SHP77 (cell line): ENCODE results near the gene RAB40C.

Source experiments
- DNase-seq, 2 experiments: peaks; one replicate each; lab custom pipeline; 2025; lab: John Stamatoyannopoulos, UW

RAB40C gene

DNA sequence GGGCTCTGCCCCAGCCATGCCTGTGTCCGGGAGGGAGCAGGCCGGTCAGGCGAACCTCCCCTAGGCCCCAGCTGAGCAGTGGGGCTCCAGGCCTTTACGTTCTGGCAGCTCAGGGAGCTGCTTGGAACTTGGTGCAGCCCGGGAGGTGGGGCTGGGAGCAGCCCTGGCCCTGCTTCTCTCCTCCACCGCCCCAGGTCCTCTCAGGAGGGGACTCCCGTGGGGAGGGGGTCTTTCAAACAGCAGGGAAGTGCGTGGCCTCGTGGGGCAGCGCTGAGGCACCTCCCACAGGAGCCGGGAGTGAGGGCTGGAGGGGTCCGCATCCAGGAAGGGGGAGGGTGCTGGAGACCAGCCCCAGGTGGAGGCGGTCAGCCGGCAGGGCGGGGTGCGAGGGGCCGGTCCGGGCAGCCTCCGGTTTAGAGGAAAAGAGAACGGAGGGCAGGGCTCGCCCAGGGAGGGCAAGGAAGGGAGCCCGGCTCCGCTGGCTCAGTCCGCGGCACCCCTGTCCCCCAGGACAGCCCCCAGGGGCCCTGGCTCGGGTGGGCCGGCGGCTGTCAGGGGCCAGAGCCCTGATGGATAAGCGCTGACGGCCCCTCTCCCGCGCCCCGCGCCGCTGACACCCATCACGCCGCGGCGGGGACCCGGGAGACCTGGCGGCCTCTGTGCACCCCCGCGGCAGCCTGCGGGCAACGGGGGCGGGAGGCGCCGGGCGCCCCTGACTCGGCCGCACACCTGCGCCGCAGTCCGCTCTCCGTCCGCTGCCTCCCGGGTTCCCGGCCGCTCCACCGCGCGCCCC lies 30.3 kb upstream of the RAB40C start:
- DNase-seq: no peak

DNA sequence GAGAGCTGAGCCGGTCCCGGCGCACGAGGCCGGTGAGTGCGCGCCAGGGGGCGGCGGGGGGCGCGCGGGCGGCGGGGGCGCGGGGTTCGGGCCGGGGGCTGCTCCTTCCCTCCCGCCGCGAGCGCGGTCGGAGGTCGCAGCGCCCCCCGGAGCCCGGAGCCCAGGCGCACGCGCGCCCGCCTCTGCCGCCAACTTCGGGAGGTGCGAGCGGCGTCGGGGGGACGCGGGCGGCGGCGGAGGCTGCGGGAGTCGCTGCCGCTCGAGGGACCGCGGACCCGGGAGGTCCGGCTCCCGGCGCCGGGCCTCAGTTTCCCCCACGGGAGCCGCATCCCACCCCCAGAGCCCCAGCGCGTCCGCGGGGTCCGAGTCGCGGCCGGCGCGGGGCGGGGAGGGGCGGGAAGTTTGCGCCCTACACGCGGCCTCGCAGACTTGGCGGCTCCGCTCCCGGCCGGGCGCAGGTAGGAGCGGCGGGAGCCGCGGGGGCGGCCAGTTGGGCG lies 29.6 kb upstream of the RAB40C start, which contains the start of gene PRR35:
Gene PRR35, plus strand, starts transcription at position 191 of the 497 bp plus-strand sequence. CDS start 2,901 bp downstream, outside the sequence.
- no peak for DNase-seq

DNA sequence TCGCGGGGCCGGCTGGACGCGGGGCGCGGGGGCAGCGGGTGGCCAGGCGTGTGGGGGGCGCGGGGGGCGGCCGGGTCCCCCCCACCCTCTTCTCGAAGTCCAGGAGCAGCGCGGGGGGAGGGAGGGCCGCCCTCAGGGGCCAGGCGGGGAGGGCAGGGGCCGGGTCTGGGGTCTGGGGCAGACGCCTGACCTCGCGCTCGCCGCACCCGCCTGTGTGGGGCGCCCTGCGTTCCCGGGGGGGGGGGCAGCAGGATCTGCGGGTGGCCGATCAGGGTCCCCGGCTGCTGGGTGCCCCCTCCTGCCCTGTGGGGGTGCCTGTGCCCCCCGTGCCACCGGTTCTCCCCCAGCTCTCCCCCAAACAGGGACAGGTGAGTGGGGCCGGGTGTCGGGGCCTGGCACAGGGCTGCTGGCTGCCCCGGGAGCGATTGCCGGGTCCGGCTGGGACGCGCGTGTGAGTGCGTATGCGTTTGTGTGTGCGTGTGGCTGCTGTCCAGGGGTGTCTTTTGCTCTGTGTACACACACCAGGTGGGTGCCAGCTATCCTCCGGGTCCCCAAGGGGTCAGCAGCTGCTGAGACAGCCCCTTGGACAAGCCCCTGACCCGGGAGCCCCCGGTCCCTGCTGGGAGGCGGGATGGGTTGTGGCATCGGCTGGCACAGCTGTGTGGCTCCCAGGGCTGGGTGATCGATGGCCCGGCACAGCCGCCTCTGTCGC lies 29.0 kb upstream of the RAB40C start:
- DNase-seq: no peak

DNA sequence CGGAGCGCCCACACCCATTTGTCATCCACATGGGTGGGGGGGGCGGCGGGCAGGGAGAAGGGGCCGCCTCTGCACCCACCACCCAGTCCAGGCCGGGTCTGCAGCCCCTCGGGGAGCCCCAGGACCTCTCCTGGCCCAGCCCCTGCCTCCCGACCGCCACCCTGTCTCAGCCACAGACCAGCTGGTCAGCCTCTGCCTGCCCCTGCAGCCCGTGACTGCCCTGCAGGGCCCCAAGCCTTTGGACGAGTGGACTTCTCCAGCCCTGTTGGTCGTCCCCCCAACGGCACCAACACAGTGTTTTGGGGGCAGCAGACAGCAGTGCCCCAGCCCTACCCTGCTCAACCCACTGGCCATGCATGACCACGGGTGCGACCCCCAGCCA lies 28.5 kb upstream of the RAB40C start:
- DNase-seq: no peak

DNA sequence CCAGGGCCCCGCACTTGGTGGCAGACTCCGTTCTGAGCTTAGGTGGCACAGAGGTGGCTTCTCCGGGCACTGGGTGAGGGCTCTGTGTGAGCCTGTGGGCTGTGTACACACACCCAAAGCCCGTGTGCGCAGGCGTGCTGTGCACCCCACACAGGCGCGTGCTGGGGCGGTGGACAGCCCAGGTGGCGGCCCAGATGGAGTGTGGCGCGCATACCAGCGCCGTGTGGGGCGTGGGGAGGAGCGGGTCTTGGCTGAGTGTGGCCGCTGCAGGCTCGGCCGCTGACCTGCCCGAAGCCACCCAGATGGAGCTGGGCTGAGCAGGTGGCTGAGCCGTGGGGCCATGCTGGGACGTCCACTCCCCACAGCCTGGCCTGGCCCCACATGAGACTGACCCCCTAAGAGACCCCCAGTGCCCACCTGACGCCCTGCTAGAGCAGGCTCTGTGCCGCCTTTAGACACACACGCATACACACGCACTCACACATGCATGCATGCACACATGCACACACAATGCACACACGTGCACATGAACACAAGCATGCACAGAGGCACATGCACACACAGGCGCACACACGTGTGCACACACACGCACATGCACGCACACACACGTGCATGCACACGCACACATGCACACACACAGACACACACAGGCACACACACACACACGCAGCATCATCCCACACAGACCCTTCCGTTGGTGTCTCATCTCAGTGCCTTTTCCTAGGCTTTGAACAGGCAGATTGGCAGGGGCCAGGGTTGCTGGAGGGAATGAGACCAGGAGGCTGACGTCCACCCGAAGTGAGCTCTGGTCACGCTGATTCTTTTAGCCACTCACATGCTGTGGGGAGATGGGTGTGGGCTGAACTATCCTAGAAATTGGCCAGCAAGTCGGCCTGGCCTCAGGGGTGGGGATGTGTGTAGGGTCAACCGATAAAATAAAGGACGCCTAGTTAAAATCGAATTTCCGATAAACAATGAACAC lies 27.6 kb upstream of the RAB40C start:
- DNase-seq: no peak

DNA sequence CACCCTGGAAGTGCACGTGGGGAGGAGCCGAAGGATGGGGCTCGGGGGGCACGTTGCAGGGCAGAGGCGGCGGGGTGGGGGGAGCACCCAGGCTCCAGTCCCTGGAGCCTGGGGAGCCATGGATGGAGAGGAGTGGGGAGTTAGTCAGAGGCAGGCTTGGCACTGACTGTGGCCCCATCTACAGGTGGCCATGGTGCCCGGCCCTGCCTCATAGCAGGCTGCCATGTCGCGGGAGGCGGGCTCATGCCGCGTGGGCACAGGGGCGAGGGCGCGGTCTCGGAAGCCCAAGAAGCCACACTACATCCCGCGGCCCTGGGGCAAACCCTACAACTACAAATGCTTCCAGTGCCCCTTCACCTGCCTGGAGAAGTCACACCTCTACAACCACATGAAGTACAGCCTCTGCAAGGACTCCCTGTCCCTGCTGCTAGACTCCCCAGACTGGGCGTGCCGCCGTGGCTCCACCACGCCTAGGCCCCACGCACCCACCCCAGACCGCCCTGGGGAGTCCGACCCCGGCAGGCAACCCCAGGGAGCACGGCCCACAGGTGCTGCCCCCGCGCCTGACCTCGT lies 26.7 kb upstream of the RAB40C start:
- no peak for DNase-seq

DNA sequence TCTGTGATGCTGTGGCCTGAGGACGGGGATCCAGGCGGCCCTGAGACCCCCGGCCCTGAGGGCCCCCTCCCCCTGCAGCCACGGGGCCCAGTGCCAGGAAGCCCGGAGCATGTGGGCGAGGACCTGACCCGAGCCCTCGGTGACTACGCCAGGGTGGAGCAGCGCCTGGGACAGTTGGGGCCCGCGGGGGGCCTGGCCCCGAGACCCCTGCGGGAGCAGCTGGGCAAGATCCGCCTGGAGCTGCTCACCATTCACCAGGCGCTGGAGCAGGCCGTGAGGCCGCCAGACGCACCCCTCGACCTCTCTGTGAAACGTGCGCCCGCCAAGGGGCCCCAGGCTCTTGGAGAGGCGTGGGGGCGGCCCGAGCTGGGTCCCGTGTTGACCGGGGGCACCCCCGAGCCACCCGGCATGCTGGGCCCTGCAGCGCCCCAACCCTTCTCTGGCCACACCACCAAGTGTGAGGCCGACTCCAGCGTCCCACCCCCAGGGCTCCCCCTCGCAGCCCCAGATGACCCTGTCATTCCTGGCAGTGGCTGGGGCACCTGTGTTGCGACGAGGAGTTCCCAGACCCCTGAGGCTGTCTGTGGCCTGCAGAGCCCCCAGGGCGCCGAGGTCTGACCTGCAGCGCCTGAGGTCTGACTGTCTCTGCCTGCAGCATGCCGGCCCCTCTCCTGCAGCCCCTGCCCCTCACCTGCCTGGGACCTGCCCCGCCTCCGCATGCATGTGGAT lies 25.0 kb upstream of the RAB40C start:
- DNase-seq: no peak

DNA sequence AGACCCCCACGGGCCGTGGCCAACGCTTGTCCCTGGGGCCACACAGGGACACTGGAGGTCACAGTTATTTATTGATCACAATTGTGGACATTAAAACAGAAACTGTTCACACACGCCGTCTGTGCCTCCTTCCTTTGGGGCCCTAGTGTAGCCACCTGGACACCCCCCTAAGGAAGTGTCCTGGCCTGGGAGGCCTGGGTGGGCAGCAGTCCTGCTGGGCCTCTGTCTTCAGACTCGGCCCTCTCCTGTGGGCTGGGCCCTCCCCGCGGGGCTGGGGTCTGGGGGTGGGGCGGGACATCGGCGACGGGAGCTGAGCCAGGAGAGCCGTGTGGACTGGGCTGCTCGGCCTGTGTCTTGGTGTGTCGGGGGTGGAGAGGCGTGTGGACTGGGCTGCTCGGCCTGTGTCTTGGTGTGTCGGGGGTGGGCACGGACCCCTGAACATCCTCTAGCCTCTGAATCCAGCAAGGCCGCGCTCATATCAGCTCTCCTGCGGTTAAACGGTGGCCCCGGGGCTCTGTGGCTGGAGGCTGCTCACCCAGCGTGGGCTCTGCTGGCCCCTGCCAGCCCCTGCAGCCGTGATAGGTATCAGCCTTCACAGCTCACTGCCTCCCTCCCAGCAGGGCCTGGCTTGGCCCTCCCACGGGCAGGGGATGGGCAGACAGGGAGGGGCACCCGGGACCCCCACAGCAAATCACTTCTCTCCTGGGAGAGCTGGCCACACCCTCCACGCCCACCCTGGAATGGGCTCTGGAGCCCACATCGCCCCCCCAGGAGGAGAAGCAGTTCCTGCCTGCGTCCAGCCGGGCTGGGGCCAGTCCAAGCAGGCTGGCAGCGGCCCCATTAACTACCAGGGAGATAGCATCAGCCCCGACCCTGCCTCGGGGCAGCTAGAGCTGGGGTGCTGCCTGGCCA lies 24.2 kb upstream of the RAB40C start:
- DNase-seq: no peak

DNA sequence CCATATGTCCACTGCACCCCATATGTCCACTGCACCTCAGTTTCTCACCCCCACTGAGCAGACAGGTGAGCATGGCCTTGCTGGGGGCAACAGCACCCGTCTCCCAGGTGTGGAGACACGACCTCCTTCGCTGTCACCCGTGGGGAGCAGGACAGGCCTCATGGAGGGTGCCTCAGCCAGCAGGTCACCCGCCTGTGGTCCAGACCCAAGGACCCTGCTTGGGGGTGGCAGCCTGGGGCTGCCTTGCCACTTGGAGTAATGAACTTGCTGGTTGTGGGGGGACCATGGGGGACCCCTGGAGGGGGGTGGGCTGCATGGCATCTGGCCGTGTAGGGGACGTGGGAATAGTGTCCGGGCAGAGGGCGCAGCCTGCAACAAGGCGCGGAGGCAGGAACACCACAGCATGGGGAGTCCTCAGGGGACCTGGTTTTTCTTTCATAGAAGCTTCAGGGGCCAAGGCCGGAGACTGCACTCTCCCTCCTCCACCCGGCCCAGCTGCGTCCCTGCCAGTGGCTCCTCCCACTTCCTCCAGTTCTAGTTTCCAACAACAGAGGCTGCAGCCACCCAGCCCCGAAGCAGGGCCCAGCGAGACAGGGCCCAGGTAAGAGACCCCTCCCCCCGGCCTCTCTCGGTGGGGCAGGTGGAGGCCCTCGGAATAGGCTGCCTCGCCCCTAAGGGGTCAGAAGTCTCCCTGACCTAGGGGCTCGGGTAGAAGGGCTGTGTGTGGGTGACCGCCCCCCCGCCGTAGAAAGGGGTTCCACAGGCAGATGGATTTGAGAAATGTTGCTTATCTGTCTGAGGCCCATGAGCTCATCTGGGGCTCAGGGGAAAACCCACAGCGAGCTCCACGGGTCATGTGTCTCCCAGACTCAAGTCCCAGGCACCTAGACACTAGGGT lies 23.1 kb upstream of the RAB40C start, which contains the start of gene NHLRC4:
Gene NHLRC4, plus strand, starts transcription at position 531 of the 898 bp plus-strand sequence. CDS start 1,043 bp downstream, outside the sequence.
- peak; percentile 57 to 66 for DNase-seq

DNA sequence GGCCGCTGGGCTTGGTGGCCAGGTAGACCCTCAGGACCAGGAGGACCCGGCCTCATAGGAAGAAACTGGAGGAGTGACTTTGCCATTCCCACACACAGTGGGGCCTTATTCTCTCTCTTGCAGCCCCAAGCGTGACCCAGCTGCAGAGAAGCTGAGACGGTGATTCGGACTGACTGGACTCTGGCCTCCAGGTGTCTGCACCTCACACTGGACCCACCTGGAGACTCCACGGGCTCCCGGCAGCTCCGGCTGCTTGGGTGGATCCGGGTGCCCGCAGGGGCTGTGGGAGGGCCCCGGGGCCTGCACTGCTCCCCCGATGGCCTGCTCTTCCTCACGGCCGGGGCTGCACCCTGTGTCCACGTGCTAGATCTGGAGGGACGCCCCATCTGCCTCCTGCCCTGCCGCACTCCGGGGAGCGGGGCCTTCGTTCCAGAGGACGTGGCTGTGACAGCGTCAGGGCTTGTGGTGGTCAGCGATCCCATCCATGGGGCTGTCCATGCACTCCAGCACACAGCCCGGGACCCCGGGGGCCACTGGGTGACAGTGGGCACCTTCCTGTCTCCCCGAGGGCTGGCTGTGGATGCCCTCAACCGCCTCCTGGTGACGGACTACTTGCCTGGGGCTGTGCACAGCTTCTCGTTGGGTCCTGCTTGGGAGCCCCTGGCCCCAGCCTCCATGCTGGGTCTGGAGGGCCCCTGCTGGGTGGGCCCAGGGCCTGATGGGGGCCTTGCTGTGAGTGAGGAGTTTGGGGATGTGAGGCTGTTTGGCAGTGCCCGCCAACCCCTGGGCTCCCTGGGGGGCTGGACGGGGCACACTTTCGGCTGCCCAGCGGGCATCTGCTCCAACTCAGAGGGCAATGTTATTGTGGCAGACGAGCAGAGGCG lies 22.3 kb upstream of the RAB40C start:
- DNase-seq: no peak

DNA sequence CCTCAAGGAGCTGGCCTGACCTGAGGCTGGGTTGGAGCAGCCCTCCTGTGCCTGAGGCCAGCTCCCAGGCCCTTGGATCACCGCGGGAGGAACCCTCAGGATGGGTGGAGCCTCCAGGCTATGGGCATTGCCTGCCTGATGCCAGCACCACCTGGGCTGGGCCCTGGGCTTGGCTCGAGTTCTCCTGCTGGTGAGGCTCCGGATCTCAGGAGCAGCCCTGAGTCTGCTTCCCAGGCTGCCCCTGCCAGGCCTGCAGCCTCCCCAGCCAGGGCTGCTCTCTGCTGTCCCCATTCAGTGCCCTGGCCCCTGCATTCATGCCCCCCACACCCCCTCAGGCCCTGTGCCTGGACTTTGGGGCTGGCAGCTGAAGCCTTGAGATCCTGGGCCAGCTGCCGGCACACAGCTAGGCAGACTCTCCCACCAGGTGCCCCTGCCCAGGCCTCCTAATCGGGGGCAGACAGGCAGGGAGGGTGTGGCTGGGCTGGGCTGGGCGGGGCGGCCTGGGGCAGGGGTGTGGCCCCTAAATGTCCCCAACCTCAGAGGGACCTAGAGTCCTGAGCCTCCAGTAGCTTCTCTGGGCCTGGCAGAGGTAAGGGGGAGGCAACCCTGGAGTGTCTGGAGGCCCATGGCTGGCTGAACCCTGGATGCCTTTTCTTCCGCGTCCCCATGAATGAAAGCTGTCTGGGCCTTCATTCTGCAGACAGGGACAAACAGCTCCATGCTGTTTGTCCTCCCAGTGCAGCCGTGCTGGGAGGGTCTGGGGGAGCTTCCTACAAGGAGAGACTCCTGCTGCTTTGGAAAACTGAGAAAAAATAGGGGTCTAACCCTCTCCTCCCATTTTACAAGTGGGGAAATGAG lies 21.2 kb upstream of the RAB40C start:
- no peak for DNase-seq

DNA sequence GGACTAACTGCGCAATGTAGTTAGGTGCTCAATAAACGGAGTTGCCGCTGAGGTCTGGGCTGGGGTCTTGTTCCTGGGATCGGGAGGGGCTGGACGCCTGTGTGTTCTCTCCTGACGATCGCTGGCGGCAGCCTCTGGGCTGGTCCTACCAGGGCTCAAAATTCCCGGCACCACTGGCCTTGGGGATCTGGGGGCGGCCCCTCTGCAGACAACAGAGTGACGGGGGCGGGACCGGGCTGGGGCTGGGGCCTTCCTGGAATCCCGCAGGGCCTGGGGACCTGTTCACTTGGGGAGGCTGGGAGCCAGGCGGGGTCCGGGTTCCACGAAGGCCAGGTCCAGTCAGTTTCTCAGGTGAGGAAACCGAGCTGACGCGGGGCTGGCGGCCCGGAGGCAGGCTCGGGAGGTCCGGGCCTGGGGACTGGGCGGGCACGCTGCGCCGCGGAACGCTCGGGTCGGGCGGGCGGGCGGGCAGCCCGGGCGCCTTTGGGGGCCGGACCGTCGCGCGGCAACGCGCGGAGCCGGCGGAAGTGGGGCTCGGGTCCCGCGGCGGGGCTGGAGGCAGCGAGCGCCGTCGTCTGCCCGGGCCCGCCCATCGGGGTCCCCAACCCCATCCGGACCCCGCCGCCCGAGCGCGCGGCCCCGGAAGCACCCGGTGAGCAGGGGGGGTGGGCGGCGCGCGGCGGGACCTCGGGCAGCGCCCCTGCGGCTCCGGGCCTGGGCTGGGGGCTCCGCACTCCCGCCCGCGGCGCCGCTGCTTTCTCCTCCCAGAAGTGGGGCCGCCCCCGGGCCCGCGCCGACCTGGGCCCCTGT lies 20.2 kb upstream of the RAB40C start, which contains the start of gene PIGQ:
Gene PIGQ, plus strand, starts transcription at position 524 of the 810 bp plus-strand sequence. CDS start 4,107 bp downstream, outside the sequence.
- DNase-seq: peak in 1 of 2 experiments; percentile 67

DNA sequence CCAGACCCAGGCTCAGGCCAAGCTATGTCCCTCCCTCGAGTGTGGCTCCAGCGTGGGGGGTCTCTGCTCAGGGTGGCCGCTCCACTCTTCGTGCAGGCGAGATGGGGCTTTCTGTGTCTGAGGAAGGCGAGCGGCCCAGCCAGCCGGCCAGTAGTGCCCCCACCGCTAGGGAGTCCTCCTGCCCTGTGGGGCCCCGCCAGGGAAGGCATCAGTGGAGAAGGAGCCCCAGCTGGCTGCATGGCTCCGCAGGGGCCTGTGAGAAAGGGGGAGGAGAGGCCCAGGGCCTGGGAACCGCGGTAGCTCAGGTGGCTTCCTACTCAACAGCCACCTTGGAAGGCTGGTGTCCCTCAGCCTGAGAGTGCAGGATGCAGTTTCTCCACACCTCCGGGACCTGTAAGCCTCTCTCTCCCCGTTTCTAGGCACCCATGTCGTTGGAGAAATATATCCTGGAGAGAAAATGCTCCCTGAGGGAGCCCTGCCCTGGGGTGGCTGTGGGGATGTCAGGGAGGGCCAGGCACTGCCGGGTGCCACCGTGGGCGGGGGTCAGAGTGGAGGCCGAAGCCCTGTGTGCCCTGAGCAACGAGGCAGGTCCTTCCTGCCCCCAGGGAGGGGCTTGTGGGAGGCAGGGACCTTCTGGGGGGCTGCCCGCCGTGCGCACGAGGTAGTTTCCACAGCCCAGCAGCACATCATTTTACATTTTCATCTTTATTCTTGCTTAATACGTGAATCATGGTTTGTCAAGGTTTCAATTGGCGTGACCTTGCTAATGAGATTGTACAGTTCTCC lies 16.8 kb upstream of the RAB40C start:
- no peak for DNase-seq

DNA sequence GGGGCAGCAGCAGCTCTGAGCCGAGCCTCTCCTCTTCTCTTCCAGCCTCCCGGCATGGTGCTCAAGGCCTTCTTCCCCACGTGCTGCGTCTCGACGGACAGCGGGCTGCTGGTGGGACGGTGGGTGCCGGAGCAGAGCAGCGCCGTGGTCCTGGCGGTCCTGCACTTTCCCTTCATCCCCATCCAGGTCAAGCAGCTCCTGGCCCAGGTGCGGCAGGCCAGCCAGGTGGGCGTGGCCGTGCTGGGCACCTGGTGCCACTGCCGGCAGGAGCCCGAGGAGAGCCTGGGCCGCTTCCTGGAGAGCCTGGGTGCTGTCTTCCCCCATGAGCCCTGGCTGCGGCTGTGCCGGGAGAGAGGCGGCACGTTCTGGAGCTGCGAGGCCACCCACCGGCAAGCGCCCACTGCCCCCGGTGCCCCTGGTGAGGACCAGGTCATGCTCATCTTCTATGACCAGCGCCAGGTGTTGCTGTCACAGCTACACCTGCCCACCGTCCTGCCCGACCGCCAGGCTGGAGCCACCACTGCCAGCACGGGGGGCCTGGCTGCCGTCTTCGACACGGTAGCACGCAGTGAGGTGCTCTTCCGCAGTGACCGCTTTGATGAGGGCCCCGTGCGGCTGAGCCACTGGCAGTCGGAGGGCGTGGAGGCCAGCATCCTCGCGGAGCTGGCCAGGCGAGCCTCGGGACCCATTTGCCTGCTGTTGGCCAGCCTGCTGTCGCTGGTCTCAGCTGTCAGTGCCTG lies 15.7 kb upstream of the RAB40C start:
- DNase-seq: no peak
